Trophoblast cell (in vitro differentiated cells and primary cell): ENCODE measurements around the gene LDB3.

Experiments
- DNase-seq, 2 donors: peaks; one replicate each; pipeline ENCODE4 v3.0.0-alpha.2; 2016
- H2AFZ ChIP-seq: 2 replicates; pipeline ENCODE4 v1.6.1; 2013; ENCODE audit warnings: low read length, moderate library complexity, mild to moderate bottlenecking; ENCODE audit not compliant: insufficient read depth, poor library complexity
- H2AK5ac ChIP-seq: 2 replicates; pipeline ENCODE4 v1.6.1; 2013; ENCODE audit warnings: mild to moderate bottlenecking, low read length
- H2BK120ac ChIP-seq: 2 replicates; pipeline ENCODE4 v1.6.1; 2013; ENCODE audit warnings: low read length, mild to moderate bottlenecking, moderate library complexity; ENCODE audit not compliant: insufficient read depth, poor library complexity
- H2BK12ac ChIP-seq: 2 replicates; pipeline ENCODE4 v1.6.1; 2013; ENCODE audit warnings: mild to moderate bottlenecking, low read length, moderate library complexity
- H2BK5ac ChIP-seq: 2 replicates; pipeline ENCODE4 v1.6.1; 2013; ENCODE audit warnings: low read length, low read depth, moderate library complexity, mild to moderate bottlenecking; ENCODE audit not compliant: poor library complexity
- H3K14ac ChIP-seq: 2 replicates; pipeline ENCODE4 v1.6.1; 2013; ENCODE audit warnings: mild to moderate bottlenecking, low read length
- H3K18ac ChIP-seq: 2 replicates; pipeline ENCODE4 v1.6.1; 2013; ENCODE audit warnings: mild to moderate bottlenecking, low read length
- H3K23ac ChIP-seq: 2 replicates; pipeline ENCODE4 v1.6.1; 2013; ENCODE audit warnings: low read length
- H3K27ac ChIP-seq: 2 replicates; pipeline ENCODE4 v1.5.1; 2013; ENCODE audit warnings: low read depth, mild to moderate bottlenecking, inconsistent platforms, low read length, moderate library complexity
- H3K27me3 ChIP-seq: 2 replicates; pipeline ENCODE4 v1.6.1; 2013; ENCODE audit warnings: inconsistent platforms, mild to moderate bottlenecking, low read length, moderate library complexity; ENCODE audit not compliant: insufficient read depth
- H3K36me3 ChIP-seq, 2 experiments: 1 replicate in 1 of 2; 2 replicates in 1 of 2; pipeline ENCODE4 v1.6.1; 2013; ENCODE audit warnings: low read length in 2 of 2, mild to moderate bottlenecking in 2 of 2, moderate library complexity in 1 of 2; ENCODE audit not compliant: insufficient read depth in 2 of 2, control insufficient read depth in 1 of 2
- H3K4ac ChIP-seq: 2 replicates; pipeline ENCODE4 v1.6.1; 2013; ENCODE audit warnings: low read depth, mild to moderate bottlenecking, low read length, moderate library complexity
- H3K4me1 ChIP-seq, 2 experiments: 1 replicate in 1 of 2; 2 replicates in 1 of 2; pipeline ENCODE4 v1.6.1; 2013; ENCODE audit warnings: low read length in 2 of 2, mild to moderate bottlenecking in 2 of 2, moderate library complexity in 1 of 2; ENCODE audit not compliant: insufficient read depth in 2 of 2, control insufficient read depth in 1 of 2
- H3K4me2 ChIP-seq: 2 replicates; pipeline ENCODE4 v1.6.1; 2013; ENCODE audit warnings: inconsistent platforms, mild to moderate bottlenecking, low read length, moderate library complexity
- H3K4me3 ChIP-seq: 2 replicates; pipeline ENCODE4 v1.5.1; 2013; ENCODE audit warnings: mild to moderate bottlenecking, low read depth, low read length, inconsistent platforms
- H3K79me1 ChIP-seq: one replicate; pipeline ENCODE4 v1.6.1; 2013; ENCODE audit warnings: low read length
- H3K79me2 ChIP-seq: 2 replicates; pipeline ENCODE4 v1.6.1; 2013; ENCODE audit warnings: low read length, mild to moderate bottlenecking; ENCODE audit not compliant: control insufficient read depth, insufficient read depth, poor library complexity
- H3K9ac ChIP-seq: 2 replicates; pipeline ENCODE4 v1.6.1; 2013; ENCODE audit warnings: mild to moderate bottlenecking, low read length
- H3K9me3 ChIP-seq: 2 replicates; pipeline ENCODE4 v1.6.1; 2013; ENCODE audit warnings: low read depth, mild to moderate bottlenecking, control low read depth, inconsistent platforms, low read length; ENCODE audit not compliant: insufficient read depth
- H4K12ac ChIP-seq: 2 replicates; pipeline ENCODE4 v1.6.1; 2013; ENCODE audit warnings: low read depth, mild to moderate bottlenecking, low read length, moderate library complexity
- H4K8ac ChIP-seq: 2 replicates; pipeline ENCODE4 v1.6.1; 2013; ENCODE audit warnings: low read depth, mild to moderate bottlenecking, low read length, moderate library complexity
- H4K91ac ChIP-seq: one replicate; pipeline ENCODE4 v1.6.1; 2013; ENCODE audit warnings: low read depth, mild to moderate bottlenecking, low read length, moderate library complexity
- WGBS: extraction: QIAGEN DNeasy Blood & Tissue Kit; methylation state at CpG from one replicate; pipeline ENCODE4 v1.1.7; 2013; ENCODE audit warnings: missing lambda C conversion rate; ENCODE audit not compliant: insufficient read length, insufficient coverage; ENCODE audit errors: extremely low coverage; 5-methylcytosine and 5-hydroxymethylcytosine counted together

Gene LDB3

GRCh38 chr10:86753051-86753450 lies 84.7 kb downstream of the LDB3 start:
- Histone ChIP-seq H3K14ac (no peak overlapping the region), H2BK5ac (no peak overlapping the region), H3K4me3 (no peak overlapping the region), H3K9ac (no peak overlapping the region), H2BK12ac (no peak overlapping the region), H2AK5ac (no peak overlapping the region), H3K23ac (no peak overlapping the region), H3K18ac (no peak overlapping the region), H3K4me2 (no peak overlapping the region), H4K12ac (no peak overlapping the region), H3K79me2 (peaks cover 16% of the 10 kb centered on the region), H2AFZ (no peak overlapping the region), H3K27me3 (no peaks in the 10 kb centered on the region), H3K36me3 (no peaks in the 10 kb centered on the region), H3K9me3 (peaks cover 2% of the 10 kb centered on the region), H3K4me1 (peaks cover 2 to 3% of the 10 kb centered on the region in 2 experiments), H3K4ac (no peak overlapping the region), H2BK120ac (no peak overlapping the region), H4K91ac (no peak overlapping the region), H3K27ac (no peak overlapping the region), H4K8ac (no peak overlapping the region), H3K79me1 (peaks cover 17% of the 10 kb centered on the region)
- WGBS, result no CpG with 5 or more reads among the region's 2 CpGs
- no peak for DNase-seq

DNA sequence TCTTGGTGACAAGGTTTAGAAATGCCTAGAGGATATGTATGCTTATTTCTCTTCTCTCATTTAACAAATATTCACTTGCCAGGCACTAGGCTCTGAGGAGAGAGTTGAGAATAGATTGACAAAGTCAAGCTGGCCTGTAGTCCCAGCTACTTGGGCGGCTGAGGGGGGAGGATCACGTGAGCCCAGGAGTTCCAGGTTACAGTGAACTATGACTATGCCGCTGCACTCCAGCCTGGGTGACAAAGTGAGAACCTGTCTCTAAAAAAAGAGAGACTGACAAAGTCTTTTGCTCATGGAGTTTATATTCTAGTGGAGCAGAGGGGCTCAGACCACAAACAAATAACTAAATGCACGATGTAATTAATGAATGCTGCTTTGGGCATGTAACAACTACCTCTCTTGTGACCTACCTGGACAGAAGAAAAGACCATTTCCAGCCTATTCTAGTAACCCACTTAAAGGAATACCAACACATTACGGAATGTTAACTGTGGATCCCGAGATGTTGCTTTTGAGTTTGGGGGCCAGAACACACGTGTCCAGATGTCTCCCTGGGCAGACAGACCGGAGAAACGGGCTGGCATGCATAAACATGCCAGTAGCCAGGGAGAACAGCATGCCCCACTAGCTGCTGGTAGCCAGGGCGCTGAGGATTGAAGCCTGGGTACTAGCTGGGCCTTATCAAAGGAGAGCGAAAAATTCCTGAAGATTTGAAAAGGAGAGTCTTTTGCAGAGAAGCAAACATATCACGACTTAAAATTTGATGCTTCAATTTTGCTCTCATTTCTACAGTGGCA lies 85.5 kb downstream of the LDB3 start:
- Histone ChIP-seq H3K14ac (no peak overlapping the region), H4K12ac (no peak overlapping the region), H4K8ac (peak overlapping the region; percentile 15), H3K27ac (no peak overlapping the region), H2BK12ac (no peak overlapping the region), H3K79me2 (peaks cover 16% of the 10 kb centered on the region), H3K27me3 (no peaks in the 10 kb centered on the region), H2AFZ (no peak overlapping the region), H3K4me1 (peaks cover 2 to 3% of the 10 kb centered on the region in 2 experiments), H3K4me2 (no peak overlapping the region), H4K91ac (no peak overlapping the region), H2AK5ac (no peak overlapping the region), H3K9me3 (peaks cover 2% of the 10 kb centered on the region), H3K4ac (peak overlapping the region; percentile 25), H3K4me3 (no peak overlapping the region), H2BK120ac (no peak overlapping the region), H2BK5ac (no peak overlapping the region), H3K18ac (no peak overlapping the region), H3K36me3 (no peaks in the 10 kb centered on the region), H3K23ac (no peak overlapping the region), H3K79me1 (peaks cover 17% of the 10 kb centered on the region), H3K9ac (peak overlapping the region; percentile 69)
- no peak for DNase-seq
- WGBS, result no CpG with 5 or more reads among the region's 12 CpGs

GRCh38 chr10:86755454-86755739 lies 87.1 kb downstream of the LDB3 start:
- WGBS, result no CpG with 5 or more reads among the region's 9 CpGs
- Histone ChIP-seq H3K79me1 (peaks cover 17% of the 10 kb centered on the region), H3K36me3 (no peaks in the 10 kb centered on the region), H2BK120ac (no peak overlapping the region), H2AFZ (no peak overlapping the region), H4K8ac (peak overlapping the region; percentile 98), H3K4me3 (peak overlapping the region; percentile 80), H4K12ac (peak overlapping the region; percentile 99), H4K91ac (no peak overlapping the region), H3K4me2 (peak overlapping the region; percentile 74), H3K14ac (no peak overlapping the region), H3K23ac (no peak overlapping the region), H2BK5ac (peak overlapping the region; percentile 100), H3K9ac (peak overlapping the region; percentile 50), H2AK5ac (no peak overlapping the region), H3K79me2 (peaks cover 18% of the 10 kb centered on the region), H2BK12ac (no peak overlapping the region), H3K9me3 (peaks cover 2% of the 10 kb centered on the region), H3K4ac (no peak overlapping the region), H3K27ac (peak overlapping the region; percentile 93), H3K4me1 (peaks cover 2 to 4% of the 10 kb centered on the region in 2 experiments), H3K27me3 (no peaks in the 10 kb centered on the region), H3K18ac (no peak overlapping the region)
- DNase-seq, result no peak

DNA sequence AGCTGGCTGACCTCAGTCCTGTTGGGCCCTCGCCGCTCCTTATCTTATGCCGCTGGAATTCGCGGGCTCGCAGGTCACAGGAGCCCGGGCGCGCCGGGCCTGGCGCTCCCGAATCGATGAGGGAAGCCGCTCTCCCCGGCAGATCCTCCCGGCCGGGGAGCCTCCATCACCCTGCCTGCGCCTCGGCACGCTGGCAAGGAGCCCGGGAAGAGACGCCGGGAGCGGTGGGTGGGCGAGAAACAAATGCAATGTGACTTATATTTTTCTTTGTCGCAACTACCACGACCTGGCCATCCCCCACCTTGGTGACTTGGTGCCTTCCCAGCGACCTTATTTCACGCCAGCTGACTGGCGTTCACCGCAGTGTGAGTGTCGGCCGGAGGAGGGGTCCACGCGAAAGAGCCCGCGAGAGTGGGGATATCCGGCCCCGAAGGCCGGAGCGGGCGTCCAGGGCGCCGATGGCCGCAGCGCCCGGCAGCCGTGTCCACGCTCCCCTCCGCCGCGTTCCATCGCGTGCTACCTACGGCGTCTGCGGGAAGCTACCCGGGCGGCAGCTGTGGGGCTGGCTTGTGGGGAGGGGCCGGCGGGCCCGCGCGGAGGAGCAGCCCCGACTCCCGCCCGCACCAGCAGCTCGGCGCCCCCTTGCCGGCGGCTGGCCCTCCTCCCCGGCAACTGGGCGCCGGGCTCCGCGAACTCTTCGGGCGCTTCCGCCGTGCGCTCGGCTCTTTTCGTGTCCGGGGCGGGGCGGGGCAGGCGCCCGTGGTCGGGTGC lies 87.6 kb downstream of the LDB3 start:
- H3K27ac ChIP-seq, result peak overlapping the region; percentile 93
- peak overlapping the region; percentile 96 for H3K9ac ChIP-seq
- H2BK5ac ChIP-seq, result peak overlapping the region; percentile 100
- peaks cover 17% of the 10 kb centered on the region for H3K79me1 ChIP-seq
- no peaks in the 10 kb centered on the region for H3K36me3 ChIP-seq
- peaks cover 2 to 5% of the 10 kb centered on the region in 2 experiments for H3K4me1 ChIP-seq
- no peaks in the 10 kb centered on the region for H3K27me3 ChIP-seq
- H4K12ac ChIP-seq, result peak overlapping the region; percentile 99
- peak overlapping the region; percentile 97 for H2AK5ac ChIP-seq
- peak overlapping the region; percentile 97 for H2AFZ ChIP-seq
- peak overlapping the region; percentile 74 for H3K4me2 ChIP-seq
- peak overlapping the region; percentile 99 for H3K4ac ChIP-seq
- H4K8ac ChIP-seq, result peak overlapping the region; percentile 98
- peak overlapping the region; percentile 80 for H3K4me3 ChIP-seq
- H3K23ac ChIP-seq, result no peak overlapping the region
- H2BK12ac ChIP-seq, result peak overlapping the region; percentile 88
- peak overlapping the region; percentile 99 for H3K14ac ChIP-seq
- peaks cover 20% of the 10 kb centered on the region for H3K79me2 ChIP-seq
- peak; percentile 90 to 92 for DNase-seq
- peak overlapping the region; percentile 100 for H4K91ac ChIP-seq
- no CpG with 5 or more reads among the region's 89 CpGs for WGBS
- peak overlapping the region; percentile 100 for H2BK120ac ChIP-seq
- H3K18ac ChIP-seq, result peak overlapping the region; percentile 96
- H3K9me3 ChIP-seq, result peaks cover 2% of the 10 kb centered on the region
